HG02610 (cell line): ENCODE data around the gene STAM2.
A peak's percentile ranks its signal among the peaks of the same experiment; 100 is the strongest.
"Not testable (repeated sequence)": the region's sequence is repeated elsewhere in the genome, so short reads cannot be mapped to it uniquely, and the experiment has no call there.

Source experiments
- ATAC-seq: cut with Tn5 transposase; IDR thresholded peaks from one replicate; pipeline ENCODE4 v1.9.1; 2021; ENCODE audit warnings: mild to moderate bottlenecking, moderate library complexity; ENCODE audit not compliant: unreplicated experiment

The STAM2 gene

DNA sequence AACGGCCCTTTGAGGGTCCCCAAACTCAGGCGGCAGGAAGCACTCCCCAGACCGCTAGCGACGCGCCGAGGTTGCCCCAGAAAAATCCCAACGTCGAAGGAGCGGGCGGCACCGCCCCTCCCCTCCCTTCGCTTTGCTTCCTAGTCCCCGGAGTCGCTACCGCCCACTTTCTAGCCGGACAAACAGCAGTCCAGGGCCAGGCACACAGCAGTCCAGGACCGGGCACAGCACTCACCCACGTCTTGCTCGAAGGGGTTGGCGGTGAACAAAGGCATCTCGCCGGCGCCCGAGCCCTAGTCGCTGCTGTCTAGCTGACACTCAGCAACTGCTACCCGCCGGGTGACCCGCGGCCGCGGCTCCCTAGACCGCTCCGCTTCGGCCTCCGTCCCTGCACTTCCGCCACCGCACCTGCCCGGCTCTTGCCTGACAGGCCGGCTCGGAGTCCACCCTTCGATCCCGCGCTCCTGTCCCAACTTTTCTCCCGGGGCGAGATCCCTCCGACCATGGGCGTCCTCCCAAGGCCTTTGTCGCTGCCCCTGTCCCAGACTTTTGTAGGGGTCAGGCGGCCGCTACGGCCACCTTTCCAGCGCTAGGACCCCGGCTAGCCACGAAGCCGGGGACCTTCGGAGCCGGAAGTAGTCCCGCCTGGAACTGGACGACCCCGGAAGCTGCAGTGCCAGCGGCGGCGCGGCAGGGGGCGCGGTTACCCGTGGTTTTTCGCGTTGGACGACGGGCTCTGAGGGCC is at the start of gene STAM2:
Gene STAM2, minus strand, starts transcription at position 396 of the 745 bp plus-strand sequence. Its CDS starts 121 bp downstream, at position 275.
- peak; percentile 76 for ATAC-seq

DNA sequence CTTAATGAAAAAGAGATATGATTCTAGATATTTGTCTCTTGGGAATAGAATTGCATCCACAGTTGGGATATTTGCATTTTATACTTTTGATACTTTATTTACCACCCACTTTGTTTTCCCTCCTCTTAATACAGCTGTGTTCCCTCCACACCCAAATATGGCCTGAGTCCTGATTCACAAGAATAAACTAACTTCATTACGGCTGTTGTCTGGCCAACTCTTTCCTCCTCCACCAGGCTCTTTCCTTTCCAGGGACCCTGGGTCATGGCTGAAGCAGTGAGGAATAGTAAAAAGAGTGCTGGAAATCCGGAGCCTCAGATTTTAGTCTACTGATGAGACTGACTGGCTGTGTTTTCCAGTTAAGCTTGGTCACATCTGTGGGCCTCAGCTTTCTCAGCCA is 48.4 kb upstream of the STAM2 start:
- no peak for ATAC-seq

DNA sequence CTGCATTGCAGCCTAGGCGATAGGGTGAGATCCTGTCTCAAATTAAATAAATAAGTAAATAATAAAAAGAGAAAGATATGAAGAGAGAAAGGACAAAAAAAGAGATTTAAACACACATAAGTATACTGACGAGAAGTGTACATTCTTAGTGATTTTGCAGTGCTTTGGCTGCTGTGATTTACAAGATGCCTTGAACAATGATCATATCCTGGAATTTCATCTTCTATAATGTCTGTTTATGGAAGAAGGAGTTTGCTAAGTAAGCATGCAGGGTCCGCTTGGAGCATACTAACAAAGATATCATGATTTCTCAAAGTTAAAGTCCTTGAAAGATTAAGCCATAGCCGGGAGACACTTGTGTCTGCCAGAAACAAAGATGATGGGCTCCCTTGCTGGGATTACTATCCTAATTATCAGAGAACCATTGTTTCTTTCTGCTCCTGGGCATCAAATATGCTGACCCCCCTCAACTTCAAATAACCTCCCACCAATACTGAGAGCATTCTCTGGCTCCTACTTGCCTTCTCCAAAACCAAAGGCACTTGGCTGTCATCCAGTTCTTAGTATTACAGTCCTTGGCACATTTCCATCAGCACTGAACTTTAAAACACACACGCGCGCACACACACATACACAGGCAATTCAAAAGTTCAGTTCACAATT is 47.5 kb upstream of the STAM2 start:
- ATAC-seq = no peak

DNA sequence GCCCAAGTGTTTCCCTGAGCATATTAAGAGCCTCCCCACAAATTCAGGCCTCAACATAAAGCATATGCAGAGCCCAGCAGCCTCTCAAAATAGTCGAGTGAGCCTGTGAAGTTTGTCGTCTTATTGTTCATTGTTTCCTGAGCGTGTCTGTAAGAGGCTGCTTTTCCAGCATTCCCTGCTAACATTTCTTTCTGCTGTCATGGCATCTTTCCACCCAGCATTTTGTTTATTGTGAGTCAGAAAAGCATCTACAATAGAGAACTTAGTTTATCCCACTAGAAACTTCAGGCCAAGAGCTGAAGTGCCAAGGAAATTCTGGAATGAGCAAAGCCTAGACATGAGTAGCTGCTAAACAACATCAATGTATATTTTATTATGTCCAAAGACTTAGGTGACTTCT is 46.3 kb upstream of the STAM2 start:
- no peak for ATAC-seq

- no peak for ATAC-seq
These were observed 43.7 kb upstream of the STAM2 start for GRCh38 chr2:152219077-152219828.

- ATAC-seq = no peak
These were observed 25.9 kb upstream of the STAM2 start for GRCh38 chr2:152201466-152201830.

DNA sequence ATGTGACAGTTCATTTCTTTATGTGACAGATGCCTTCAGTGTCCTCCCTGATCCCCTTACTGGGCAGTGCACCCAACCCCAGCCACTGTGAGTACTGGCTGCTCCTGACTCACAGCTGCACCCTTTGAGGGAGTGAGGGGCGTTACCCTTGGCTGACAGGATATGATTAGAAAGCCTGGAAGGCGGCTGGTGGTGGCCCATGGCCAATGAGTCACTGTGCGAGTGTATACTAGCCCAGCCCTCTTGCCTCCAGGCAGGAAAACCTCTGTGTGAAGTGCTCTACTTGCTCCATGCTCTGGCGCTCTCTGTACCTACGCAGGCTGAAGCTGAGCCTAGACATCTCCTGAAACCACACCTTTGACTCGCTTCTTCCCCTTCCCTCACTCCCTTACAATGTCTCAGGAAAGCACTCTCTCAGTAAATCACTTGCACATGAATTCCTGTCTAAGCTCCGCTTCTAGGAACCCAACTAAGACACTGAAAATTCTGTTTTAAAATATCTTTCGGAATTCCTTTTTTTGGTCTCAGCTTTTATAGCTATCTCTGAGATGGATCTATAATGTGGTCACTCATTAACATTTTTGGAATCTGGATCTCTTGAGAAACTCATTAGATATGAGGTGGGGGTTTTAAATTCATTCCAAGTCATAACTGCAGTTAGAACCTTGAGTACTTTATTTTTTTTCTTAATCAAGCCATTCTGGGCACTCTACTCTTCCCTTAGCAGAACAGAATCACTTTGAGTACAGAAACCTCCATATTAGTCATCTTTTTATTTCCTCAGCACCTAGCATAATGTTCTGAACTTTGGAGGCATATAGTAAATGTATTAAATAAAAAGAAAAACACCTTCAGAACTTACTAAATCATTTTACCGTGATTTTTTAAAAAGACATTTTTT is 25.3 kb upstream of the STAM2 start:
- ATAC-seq = peak; percentile 40

- no peak for ATAC-seq
These were observed 24.5 kb upstream of the STAM2 start for GRCh38 chr2:152200101-152200500.

DNA sequence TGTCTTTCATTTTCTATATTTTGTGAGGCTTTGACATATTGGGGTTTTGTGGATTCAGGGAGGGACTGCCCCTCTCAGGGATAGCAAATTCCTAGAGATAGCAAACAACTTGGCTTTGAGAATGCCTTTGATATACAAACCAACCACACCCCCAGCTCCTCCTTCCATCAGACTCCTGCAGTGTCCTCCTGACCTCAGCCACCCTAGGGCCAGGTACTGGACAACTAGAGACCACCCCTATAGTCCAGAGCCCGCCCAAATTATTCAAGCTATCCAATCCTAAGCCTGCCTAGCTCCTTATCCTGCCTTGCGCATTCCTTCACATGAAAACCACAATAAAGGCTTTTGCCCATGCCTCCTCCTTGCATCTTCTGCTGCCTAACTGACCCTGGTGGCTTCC is 22.9 kb upstream of the STAM2 start:
- ATAC-seq = no peak

- not testable (repeated sequence) for ATAC-seq
These were observed 22.1 kb upstream of the STAM2 start for GRCh38 chr2:152197508-152198284.

DNA sequence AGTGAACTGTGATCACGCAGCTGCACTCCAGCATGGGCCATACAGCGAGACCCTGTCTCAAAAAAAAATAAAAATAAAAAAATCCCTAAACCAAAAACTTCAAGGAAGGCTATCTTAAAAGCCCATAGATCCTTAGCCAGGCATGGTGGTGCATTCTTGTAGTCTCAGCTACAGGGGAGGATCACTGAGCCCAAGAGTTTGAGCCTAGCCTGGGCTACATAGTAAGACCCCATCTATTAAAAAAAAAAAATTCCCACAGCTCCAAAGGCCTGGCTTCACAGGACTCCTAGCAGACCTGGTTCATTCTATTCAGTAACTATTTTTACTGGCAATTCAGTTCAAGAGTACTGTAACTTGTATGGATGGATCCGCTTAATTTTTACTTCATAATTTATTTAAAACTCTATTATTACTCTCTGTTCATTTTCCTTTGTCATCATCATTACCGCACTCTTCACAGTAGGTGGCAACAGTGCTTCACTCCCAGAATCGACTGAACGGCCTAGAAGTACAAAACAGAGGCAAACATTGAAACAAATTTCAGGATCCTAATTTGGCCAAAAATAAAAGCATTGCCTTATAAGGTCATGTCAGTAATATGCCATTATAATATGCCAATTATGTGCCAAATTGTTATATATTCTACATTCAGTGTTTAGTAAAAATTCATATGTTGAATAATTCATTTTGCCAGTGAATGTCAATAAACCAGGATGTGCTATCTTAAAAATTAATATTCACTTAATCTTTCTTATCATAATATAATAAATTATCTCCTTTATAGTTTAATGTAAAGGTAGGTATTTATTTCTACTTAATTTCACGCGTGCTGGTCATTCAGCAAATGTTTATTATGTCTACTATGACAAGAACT is 14.3 kb upstream of the STAM2 start:
- peak; percentile 67 for ATAC-seq

- not testable (repeated sequence) for ATAC-seq
These were observed 11.2 kb upstream of the STAM2 start for GRCh38 chr2:152186808-152187207.

DNA sequence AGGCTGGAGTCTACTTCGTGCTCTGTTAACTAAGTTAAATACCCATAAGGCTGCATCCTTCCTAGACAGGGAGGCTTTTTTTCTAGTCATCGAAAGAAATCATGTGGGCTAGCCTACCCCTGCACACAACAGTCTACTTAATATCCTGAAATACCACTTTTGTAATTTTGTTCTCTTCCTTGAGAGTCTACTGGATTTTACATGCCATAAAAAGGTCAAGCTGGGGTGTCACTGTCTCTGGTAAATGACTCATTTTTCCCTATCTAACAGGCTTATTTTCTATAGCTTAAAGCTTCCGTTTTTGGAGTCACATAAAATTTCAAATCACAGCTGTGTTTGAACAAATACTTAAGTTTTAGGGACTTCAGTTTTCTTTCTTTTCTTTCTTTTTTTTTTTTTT is 10.7 kb upstream of the STAM2 start:
- ATAC-seq = no peak

GRCh38 chr2:152183401-152184073 is 8.0 kb upstream of the STAM2 start:
- ATAC-seq = no peak

GRCh38 chr2:152177667-152178066 is 2.1 kb upstream of the STAM2 start:
- ATAC-seq = not testable (repeated sequence)

GRCh38 chr2:152176113-152176714 is 651 bp upstream of the STAM2 start:
- ATAC-seq = peak; percentile 27

GRCh38 chr2:152175012-152175367 is 573 bp downstream of the STAM2 start:
- peak; percentile 19 for ATAC-seq

DNA sequence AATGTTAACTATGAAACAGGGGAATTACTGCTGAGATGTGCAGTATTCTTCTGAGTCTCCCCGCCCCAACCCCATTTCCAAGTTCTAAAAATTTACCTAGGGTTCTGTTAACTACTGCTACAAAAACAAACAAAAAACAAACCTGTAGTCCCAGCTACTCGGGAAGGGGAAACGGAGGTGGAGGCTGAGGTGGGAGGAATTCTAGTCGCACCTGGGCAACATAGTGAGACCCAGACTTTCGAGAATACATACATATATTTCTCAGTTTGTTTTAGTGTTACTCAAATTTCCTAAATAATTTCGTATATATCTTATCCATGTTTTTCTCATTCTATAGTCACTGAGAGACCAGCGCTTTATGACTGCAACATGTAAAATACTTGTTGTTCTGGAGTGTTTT is 989 bp downstream of the STAM2 start:
- ATAC-seq = no peak
